ENCODE results near the gene PTRH2. TPM values are rescaled to one million over a fixed set of nuclear protein-coding genes. Genes with fewer than 3 reads are reported as not detected.

PTRH2 gene
- total RNA-seq, 1 experiment from 2014 or later, result 40.8 TPM

DNA sequence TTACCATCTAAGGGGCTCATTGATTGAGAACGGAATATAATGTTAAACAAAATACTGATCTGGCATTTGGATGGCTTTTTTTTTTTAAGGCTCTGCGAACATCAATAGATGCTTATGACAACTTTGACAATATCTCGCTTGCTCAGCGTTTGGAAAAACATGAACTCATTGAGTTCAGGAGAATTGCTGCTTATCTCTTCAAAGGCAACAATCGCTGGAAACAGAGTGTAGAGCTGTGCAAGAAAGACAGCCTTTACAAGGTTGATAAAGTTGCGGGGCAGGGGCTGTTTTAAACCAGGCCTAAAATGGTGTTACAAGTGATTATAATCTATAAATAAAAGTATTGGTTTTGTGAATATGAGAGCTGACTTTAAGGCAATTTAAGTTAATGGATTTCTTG, 22.3 kb downstream of the PTRH2 start:
- H3K36me3 Mint-ChIP-seq (ENCODE audit: insufficient read depth in 1 of 3, low read depth in 3 of 3), result peaks cover 35 to 88% (median 74%) of the 10 kb centered on the region in 3 experiments; a peak in 6 of 7 replicates
- H2BK5ac ChIP-seq (ENCODE audit: insufficient read length, low read length), result no peak overlapping the region
- no peak overlapping the region for H3K9ac ChIP-seq (ENCODE audit: extremely low read depth, insufficient read length, low read length)
- TF ChIP-seq, protein P1, sequence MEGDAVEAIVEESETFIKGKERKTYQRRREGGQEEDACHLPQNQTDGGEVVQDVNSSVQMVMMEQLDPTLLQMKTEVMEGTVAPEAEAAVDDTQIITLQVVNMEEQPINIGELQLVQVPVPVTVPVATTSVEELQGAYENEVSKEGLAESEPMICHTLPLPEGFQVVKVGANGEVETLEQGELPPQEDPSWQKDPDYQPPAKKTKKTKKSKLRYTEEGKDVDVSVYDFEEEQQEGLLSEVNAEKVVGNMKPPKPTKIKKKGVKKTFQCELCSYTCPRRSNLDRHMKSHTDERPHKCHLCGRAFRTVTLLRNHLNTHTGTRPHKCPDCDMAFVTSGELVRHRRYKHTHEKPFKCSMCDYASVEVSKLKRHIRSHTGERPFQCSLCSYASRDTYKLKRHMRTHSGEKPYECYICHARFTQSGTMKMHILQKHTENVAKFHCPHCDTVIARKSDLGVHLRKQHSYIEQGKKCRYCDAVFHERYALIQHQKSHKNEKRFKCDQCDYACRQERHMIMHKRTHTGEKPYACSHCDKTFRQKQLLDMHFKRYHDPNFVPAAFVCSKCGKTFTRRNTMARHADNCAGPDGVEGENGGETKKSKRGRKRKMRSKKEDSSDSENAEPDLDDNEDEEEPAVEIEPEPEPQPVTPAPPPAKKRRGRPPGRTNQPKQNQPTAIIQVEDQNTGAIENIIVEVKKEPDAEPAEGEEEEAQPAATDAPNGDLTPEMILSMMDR (conservative IDR thresholded peaks at IDR 0.05), result no peak
- H3K23ac ChIP-seq (ENCODE audit: insufficient read length, low read depth, low read length), result no peak overlapping the region
- H3K9me3 ChIP-seq (ENCODE audit: control insufficient read depth, low read depth, low read length), result no peaks in the 10 kb centered on the region
- H3K9me3 Mint-ChIP-seq, result no peaks in the 10 kb centered on the region
- no peak overlapping the region for H3K18ac ChIP-seq (ENCODE audit: insufficient read length, low read depth, low read length)
- H3K23me2 ChIP-seq (ENCODE audit: insufficient read length, low read depth, low read length, poor library complexity, severe bottlenecking), result no peaks in the 10 kb centered on the region
- H3K4ac ChIP-seq (ENCODE audit: low read depth, low read length), result no peak overlapping the region
- DNase-seq, result no peak
- H3K79me2 ChIP-seq (ENCODE audit: insufficient read depth, low read length), result no peaks in the 10 kb centered on the region
- no peak overlapping the region for H2BK12ac ChIP-seq (ENCODE audit: insufficient read length, low read depth, low read length)
- H2BK15ac ChIP-seq (ENCODE audit: low read depth, low read length), result no peak overlapping the region
- H3T11ph ChIP-seq (ENCODE audit: low read length), result no peak overlapping the region
- H3K27me3 Mint-ChIP-seq (ENCODE audit: low read depth), result no peaks in the 10 kb centered on the region
- no peak overlapping the region for H3K56ac ChIP-seq (ENCODE audit: insufficient read length, low read depth, low read length)
- H3K4me3 Mint-ChIP-seq, result no peak overlapping the region
- no peak overlapping the region for H4K5ac ChIP-seq (ENCODE audit: insufficient read length, low read depth, low read length)
- H3K4me2 ChIP-seq (ENCODE audit: insufficient read depth, insufficient read length, low read length), result no peak overlapping the region
- no peak overlapping the region for H3K14ac ChIP-seq (ENCODE audit: insufficient read depth, low read length)
- H4K91ac ChIP-seq (ENCODE audit: insufficient read length, low read depth, low read length), result no peak overlapping the region
- H4K8ac ChIP-seq (replicated peaks; ENCODE audit: insufficient read length, low read depth, low read length), result no peak overlapping the region
- H3K4me1 ChIP-seq (ENCODE audit: insufficient read depth, low read length), result no peaks in the 10 kb centered on the region
- WGBS (ENCODE audit: extremely low coverage, insufficient read length, low lambda C conversion rate), result no CpG with 5 or more reads among the region's 6 CpGs
- H3K27ac ChIP-seq (ENCODE audit: insufficient read length, low read depth, low read length), result no peak overlapping the region
- no peaks in the 10 kb centered on the region for H3K4me1 Mint-ChIP-seq
- no peak overlapping the region for H2BK120ac ChIP-seq (ENCODE audit: low read depth, low read length, poor library complexity, severe bottlenecking)
- no peaks in the 10 kb centered on the region for H3K27me3 ChIP-seq (ENCODE audit: insufficient read depth, low read length)
- no peak overlapping the region for H2AK5ac ChIP-seq (ENCODE audit: insufficient read length, low read length)
- H3K79me1 ChIP-seq (ENCODE audit: insufficient read depth, low read depth, low read length, poor library complexity, severe bottlenecking), result no peaks in the 10 kb centered on the region
- H3K27ac Mint-ChIP-seq, result peak overlapping the region in 1 of 3 experiments; percentile 81; a peak in 2 of 7 replicates
- no peak overlapping the region for H2BK20ac ChIP-seq (ENCODE audit: low read depth, low read length, poor library complexity, severe bottlenecking)
- H4K20me1 ChIP-seq (ENCODE audit: control insufficient read depth, insufficient read depth, insufficient read length), result no peaks in the 10 kb centered on the region
- no peak overlapping the region for H2AFZ ChIP-seq (ENCODE audit: low read length)
